B cell (primary cell): ENCODE measurements around the gene DGKZ. TPM values are rescaled to one million over a fixed set of nuclear protein-coding genes. Genes with fewer than 3 reads are reported as not detected.

Experiments used
- ATAC-seq: fragments of 200-7000 bp; cut with Tn5 transposase; one replicate; pipeline ENCODE4 v1.10.0; 2021; ENCODE audit warnings: low read depth, mild to moderate bottlenecking, moderate number of reproducible peaks, moderate library complexity
- CTCF ChIA-PET: fragments of 350-600 bp; sonication (Branson Sonifier 250); formaldehyde crosslinking; loops from one replicate; lab custom pipeline; 2021; ENCODE audit warnings: antibody characterized with exemption, inconsistent platforms; lab: Charles Lee
- POLR2A ChIA-PET: fragments of 350-600 bp; sonication (Branson Sonifier 250); formaldehyde crosslinking; loops from one replicate; lab custom pipeline; 2021; ENCODE audit warnings: antibody characterized with exemption; lab: Charles Lee
- DNase-seq: peaks from one replicate; pipeline ENCODE4 v3.0.0; 2013
- H2AFZ ChIP-seq: 2 replicates; pipeline ENCODE4 v1.6.1; 2012; ENCODE audit warnings: mild to moderate bottlenecking, low read depth, low read length; ENCODE audit not compliant: insufficient read depth, poor library complexity, severe bottlenecking
- H3K27ac ChIP-seq, 2 donors: 1 replicate in 1 of 2; 2 replicates in 1 of 2; pipeline ENCODE4 v1.5.1; 2012 to 2013; ENCODE audit warnings: low read length in 2 of 2, mild to moderate bottlenecking in 2 of 2, moderate library complexity in 1 of 2
- H3K27me3 ChIP-seq, 4 experiments: fragments of 200-600 bp in 1 of 4; sonication (generic) in 1 of 4; replicated peaks in 1 of 4; 1 replicate in 2 of 4; 2 replicates in 2 of 4; pipeline versions ENCODE4 v1.6.1 to v1.7.0; 2013 to 2016; ENCODE audit warnings: low read length in 3 of 4, mild to moderate bottlenecking in 2 of 4, mixed read lengths in 1 of 4, moderate library complexity in 1 of 4; ENCODE audit not compliant: insufficient read depth in 4 of 4, control insufficient read depth in 3 of 4; ENCODE audit errors: control extremely low read depth in 1 of 4
- H3K36me3 ChIP-seq, 2 experiments: replicated peaks in 1 of 2; 1 replicate in 1 of 2; 2 replicates in 1 of 2; pipeline versions ENCODE4 v1.6.1 to v1.7.1; 2013; ENCODE audit warnings: low read length in 1 of 2; ENCODE audit not compliant: insufficient read depth in 2 of 2, control insufficient read depth in 1 of 2; ENCODE audit errors: control extremely low read depth in 1 of 2, extremely low read depth in 1 of 2
- H3K4me1 ChIP-seq, 2 donors: fragments of 200-600 bp in 1 of 2; sonication (generic) in 1 of 2; 1 replicate in 1 of 2; 2 replicates in 1 of 2; pipeline versions ENCODE4 v1.5.1 to v1.6.1; 2013 to 2017; ENCODE audit warnings: low read length in 2 of 2; ENCODE audit not compliant: control insufficient read depth in 2 of 2, insufficient read depth in 2 of 2
- H3K4me2 ChIP-seq: replicated peaks from 2 replicates; pipeline ENCODE3; 2012; ENCODE audit warnings: mild to moderate bottlenecking, low read depth, low read length; ENCODE audit not compliant: poor library complexity, severe bottlenecking
- H3K4me3 ChIP-seq, 5 experiments: fragments of 200-600 bp in 1 of 5; sonication (generic) in 1 of 5; 1 replicate in 3 of 5; 2 replicates in 2 of 5; pipeline versions ENCODE4 v1.5.1 to v1.7.0; 2011 to 2016; ENCODE audit warnings: low read length in 4 of 5, mild to moderate bottlenecking in 4 of 5, low read depth in 2 of 5, control low read depth in 1 of 5, moderate library complexity in 1 of 5; ENCODE audit not compliant: insufficient read depth in 1 of 5; ENCODE audit errors: control extremely low read depth in 1 of 5, extremely low read depth in 1 of 5
- H3K79me2 ChIP-seq: fragments of 200-600 bp; sonication (generic); one replicate; pipeline ENCODE4 v1.6.0; 2016; ENCODE audit warnings: low read length; ENCODE audit not compliant: control insufficient read depth, insufficient read depth
- H3K9ac ChIP-seq: fragments of 200-600 bp; sonication (generic); 2 replicates; pipeline ENCODE4 v1.6.1; 2017; ENCODE audit warnings: mild to moderate bottlenecking, low read length, moderate library complexity
- H3K9me3 ChIP-seq, 3 donors: one replicate each; pipeline versions ENCODE4 v1.6.1 to v1.7.1; 2013; ENCODE audit warnings: low read length in 2 of 3; ENCODE audit not compliant: control insufficient read depth in 2 of 3, insufficient read depth in 1 of 3; ENCODE audit errors: control extremely low read depth in 1 of 3
- H4K20me1 ChIP-seq: 2 replicates; pipeline ENCODE4 v1.6.0; 2012; ENCODE audit warnings: mild to moderate bottlenecking, low read length; ENCODE audit not compliant: insufficient read depth, control insufficient read depth, poor library complexity, severe bottlenecking
- H3K27ac Mint-ChIP-seq: one replicate; pipeline ENCODE4 v1.8.0; 2021; ENCODE audit warnings: mixed read lengths
- H3K27me3 Mint-ChIP-seq: one replicate; pipeline ENCODE4 v1.8.0; 2021; ENCODE audit warnings: mixed read lengths
- H3K4me1 Mint-ChIP-seq: one replicate; pipeline ENCODE4 v1.8.0; 2021; ENCODE audit warnings: mixed read lengths
- H3K4me3 Mint-ChIP-seq: one replicate; pipeline ENCODE4 v1.8.0; 2021; ENCODE audit warnings: mixed read lengths
- H3K9me3 Mint-ChIP-seq: one replicate; pipeline ENCODE4 v1.8.0; 2022; ENCODE audit warnings: mixed read lengths; ENCODE audit not compliant: insufficient read depth
- CTCF ChIP-seq: fragments of 200-600 bp; IDR thresholded peaks from one replicate; pipeline ENCODE4 v1.8.0; 2022; ENCODE audit warnings: antibody characterized with exemption, mild to moderate bottlenecking
- EZH2 ChIP-seq: IDR thresholded peaks from 2 replicates; pipeline ENCODE4 v1.6.1; 2012; ENCODE audit warnings: borderline replicate concordance, low read depth, mild to moderate bottlenecking, moderate library complexity, low read length; ENCODE audit not compliant: insufficient read depth, poor library complexity, severe bottlenecking
- WGBS: methylation state at CpG from one replicate; pipeline ENCODE4 v1.1.5; 2013; ENCODE audit warnings: missing lambda C conversion rate; ENCODE audit not compliant: insufficient coverage; 5-methylcytosine and 5-hydroxymethylcytosine counted together
- intact Hi-C: fragments of 100-400 bp; cut with micrococcal nuclease; formaldehyde crosslinking; loops from one replicate; pipeline ENCODE4 v1.10.0; 2022
- polyA plus RNA-seq: library from polyadenylated mRNA; depleted of rRNA; stranded (reverse); fragments of >200 nt; gene quantifications from 2 replicates; pipeline ENCODE4 v1.2.3, GENCODE V29; 2012
- total RNA-seq, 2 donors: library from RNA; stranded (reverse); fragments of 120-200 nt in 1 of 2; gene quantifications; 1 replicate in 1 of 2; 2 replicates in 1 of 2; pipeline versions ENCODE4 v1.2.3 to v1.2.4, GENCODE V29; 2013 to 2022

Gene DGKZ
- total and polyA plus RNA-seq, 2 donors (not counting 1 experiment from before 2014, with no cell fraction given) = 56.6 to 79.5 TPM

- Histone ChIP-seq H2AFZ (peak within 1 kb of the TSS; percentile 79), H3K4me2 (peak within 1 kb of the TSS; percentile 100), H3K4me1 (peaks cover 14 to 15% of the 10 kb centered on the region in 2 donors), H4K20me1 (no peaks in the 10 kb centered on the region), H3K36me3 (peaks cover 0 to 6% of the 10 kb centered on the region in 2 experiments), H3K9me3 (peaks cover 0 to 24% (median 0%) of the 10 kb centered on the region in 3 donors), H3K79me2 (no peaks in the 10 kb centered on the region), H3K27ac (peak within 1 kb of the TSS in 1 of 2 donors; percentile 43), H3K9ac (peak within 1 kb of the TSS; percentile 80), H3K4me3 (peak within 1 kb of the TSS; percentile 34 to 84 (median 69)), H3K27me3 (peaks cover 0 to 46% (median 23%) of the 10 kb centered on the region in 4 experiments)
- peak within 1 kb of the TSS; percentile 85 for H3K4me3 Mint-ChIP-seq
- WGBS = under 1% methylated on average over 63 of the region's 96 CpGs
- peaks cover 12% of the 10 kb centered on the region for H3K4me1 Mint-ChIP-seq
- H3K9me3 Mint-ChIP-seq = no peaks in the 10 kb centered on the region
- intact Hi-C loops = loop anchor here (5.0 kb wide), 1 partner anchor 34 kb away; the partner anchor contains the start of gene DGKZ
- ATAC-seq (peak; percentile 8), DNase-seq (peak; percentile 31)
- TF ChIP-seq EZH2 (no peak), CTCF (no peak)
- peak within 1 kb of the TSS; percentile 26 for H3K27ac Mint-ChIP-seq
- ChIA-PET POLR2A (no interaction called here), CTCF (no interaction called here)
- peaks cover 31% of the 10 kb centered on the region for H3K27me3 Mint-ChIP-seq
Measured at GRCh38 chr11:46381048-46381818, 34.0 kb downstream of the DGKZ start, which contains the start of gene MDK. Gene MDK (plus strand): TSS chr11:46381669. CDS start chr11:46382058, 389 bp downstream.
